ENCODE results near the gene NCOA7. TPM values are rescaled to one million over a fixed set of nuclear protein-coding genes. Genes with fewer than 3 reads are reported as not detected.

NCOA7 gene
- total and polyA plus RNA-seq, 2 of the 8 experiments (the other 6 are each of a cell fraction or from before 2014, with no cell fraction given): 2.6 to 10.7 TPM

GRCh38 chr6:125794342-125795137 is 3.8 kb downstream of the NCOA7 start:
- Histone ChIP-seq H4K8ac (ENCODE audit: extremely low read depth, insufficient read depth, low read length) (no peak overlapping the region), H2BK20ac (ENCODE audit: low read length) (no peak overlapping the region), H2BK120ac (replicated peaks; ENCODE audit: low read depth, low read length) (no peak overlapping the region), H2BK15ac (ENCODE audit: low read length) (no peak overlapping the region), H3K9me3 (ENCODE audit: insufficient read depth in 2 of 2, low read depth in 1 of 2, low read length in 1 of 2) (no peaks in the 10 kb centered on the region), H3K4ac (replicated peaks; ENCODE audit: insufficient read length, low read depth, low read length) (no peak overlapping the region), H2BK12ac (ENCODE audit: low read depth, low read length) (no peak overlapping the region), H3K9ac (replicated peaks in 1 of 4; ENCODE audit: extremely low read depth in 1 of 4, low read depth in 3 of 4, low read length in 3 of 4) (no peak overlapping the region), H2AFZ (ENCODE audit: low read length) (no peak overlapping the region), H3K4me3 (ENCODE audit: extremely low read depth in 1 of 4, insufficient read depth in 2 of 4, low read depth in 3 of 4, low read length in 4 of 4) (no peak overlapping the region), H3K36me3 (ENCODE audit: control insufficient read depth in 2 of 4, insufficient read depth in 4 of 4, low read length in 3 of 4) (no peaks in the 10 kb centered on the region), H4K5ac (ENCODE audit: insufficient read length, low read depth, low read length) (no peak overlapping the region), H3K18ac (ENCODE audit: extremely low read depth, low read length) (no peak overlapping the region), H2AK5ac (ENCODE audit: low read depth, low read length) (no peak overlapping the region), H3K4me2 (ENCODE audit: insufficient read depth in 1 of 2, low read depth in 2 of 2, low read length in 2 of 2) (no peak overlapping the region), H3K56ac (replicated peaks; ENCODE audit: insufficient read length, low read depth, low read length) (no peak overlapping the region), H3K14ac (ENCODE audit: insufficient read length) (no peak overlapping the region), H2BK5ac (ENCODE audit: low read depth, low read length) (no peak overlapping the region), H3K27me3 (replicated peaks in 1 of 4; ENCODE audit: control insufficient read depth in 3 of 4, extremely low read depth in 1 of 4, insufficient read depth in 3 of 4, low read length in 3 of 4) (no peaks in the 10 kb centered on the region; a peak in 1 of 7 replicates), H4K20me1 (replicated peaks in 1 of 2; ENCODE audit: control insufficient read depth in 1 of 2, insufficient read depth in 2 of 2, low read length in 2 of 2) (no peaks in the 10 kb centered on the region), H3K79me1 (ENCODE audit: low read depth, low read length) (no peaks in the 10 kb centered on the region), H3K23ac (ENCODE audit: insufficient read length) (no peak overlapping the region), H3K27ac (ENCODE audit: low read depth, low read length) (no peak overlapping the region), H3K23me2 (ENCODE audit: low read depth, low read length) (peaks cover 11% of the 10 kb centered on the region), H4K91ac (replicated peaks; ENCODE audit: insufficient read length, low read length) (no peak overlapping the region), H3K4me1 (replicated peaks in 1 of 4; ENCODE audit: control insufficient read depth in 3 of 4, insufficient read depth in 4 of 4, low read length in 3 of 4) (peaks cover 0 to 6% (median 2%) of the 10 kb centered on the region in 4 experiments; a peak in 2 of 7 replicates), H3K79me2 (ENCODE audit: control insufficient read depth in 1 of 2, insufficient read depth in 2 of 2, low read length in 2 of 2) (0 out of 4 replicates have a peak, but pooled peaks cover 0 to 5% of the 10 kb centered on the region in 2 experiments)
- WGBS, 2 experiments (ENCODE audit: extremely low coverage in 1 of 2, insufficient coverage in 1 of 2, insufficient read length in 1 of 2, insufficient replicate concordance in 2 of 2, low coverage in 1 of 2, low lambda C conversion rate in 2 of 2, missing lambda C conversion rate in 1 of 2): 92% methylated on average over 5 of the region's 5 CpGs; no CpG with 5 or more reads in 1 of the 2 experiments
- ChIA-PET CTCF (ENCODE audit: partially characterized antibody) (interaction anchor here (0.6 to 4.1 kb wide), 8 partner anchors 12 to 464 kb away, joined by 3 to 18 read pairs (median 6); no protein-coding TSS in a partner anchor), POLR2A (ENCODE audit: partially characterized antibody) (interaction anchor here (1.1 to 1.9 kb wide), 2 partner anchors 11 to 14 kb away, joined by 3 to 5 read pairs; no protein-coding TSS in a partner anchor)
- FAIRE-seq: no peak
- DNase-seq (ENCODE audit: low read depth in 1 of 2, low spot score in 2 of 2): no peak
- TF ChIP-seq CHD2 (IDR thresholded peaks at IDR 0.05; ENCODE audit: low read length) (no peak), ZNF274 (IDR thresholded peaks at IDR 0.05; ENCODE audit: borderline replicate concordance, extremely low read depth, low read length) (no peak), NRF1 (IDR thresholded peaks at IDR 0.05; ENCODE audit: low read depth, low read length) (no peak), SP4 (IDR thresholded peaks at IDR 0.05; ENCODE audit: low read length) (no peak), RXRA (IDR thresholded peaks at IDR 0.05; ENCODE audit: insufficient read depth, low read depth, low read length) (no peak), MAX (IDR thresholded peaks at IDR 0.05) (no peak), HDAC2 (IDR thresholded peaks at IDR 0.05; ENCODE audit: borderline replicate concordance in 1 of 2, low read depth in 2 of 2, low read length in 2 of 2) (no peak), SIRT6 (IDR thresholded peaks at IDR 0.05; ENCODE audit: low read length) (no peak), CTBP2 (IDR thresholded peaks at IDR 0.05; ENCODE audit: borderline replicate concordance, insufficient read depth, insufficient read length, low read length) (no peak), CEBPB (IDR thresholded peaks at IDR 0.05; ENCODE audit: low read depth, low read length) (no peak), POLR2A (IDR thresholded peaks at IDR 0.05; ENCODE audit: control extremely low read depth in 1 of 2, low read depth in 2 of 2, low read length in 2 of 2) (no peak)
